ENCODE measurements around the gene TMEM165. TPM values are rescaled to one million over a fixed set of nuclear protein-coding genes. Genes with fewer than 3 reads are reported as not detected.

Gene TMEM165
- total and polyA plus RNA-seq, 5 donors: 45.3 to 89.9 (median 49.2) TPM

- peaks cover 1% of the 10 kb centered on the region for H3K4me1 ChIP-seq (ENCODE audit: control insufficient read depth, insufficient read depth, low read length)
- 97% methylated on average over 2 of the region's 2 CpGs for WGBS
- H3K27me3 ChIP-seq (ENCODE audit: control insufficient read depth, insufficient read depth): no peaks in the 10 kb centered on the region
- no peak overlapping the region for H3K27ac ChIP-seq (ENCODE audit: low read length)
- ATAC-seq: no peak
- no peak overlapping the region for H3K4me3 ChIP-seq (ENCODE audit: low read length)
- no peaks in the 10 kb centered on the region for H3K9me3 ChIP-seq (ENCODE audit: control insufficient read depth, low read length)
- DNase-seq: no peak
- intact Hi-C loops (cut with DNase I): no loop called here
Observed at GRCh38 chr4:55406545-55406944, 10.8 kb downstream of the TMEM165 start.

- H3K27me3 ChIP-seq (ENCODE audit: control insufficient read depth, insufficient read depth): no peaks in the 10 kb centered on the region
- peaks cover 1% of the 10 kb centered on the region for H3K4me1 ChIP-seq (ENCODE audit: control insufficient read depth, insufficient read depth, low read length)
- ATAC-seq (no peak), DNase-seq (no peak)
- intact Hi-C loops (cut with DNase I): no loop called here
- no peaks in the 10 kb centered on the region for H3K9me3 ChIP-seq (ENCODE audit: control insufficient read depth, low read length)
- WGBS: 96% methylated on average over 3 of the region's 3 CpGs
- H3K4me3 ChIP-seq (ENCODE audit: low read length): no peak overlapping the region
- H3K27ac ChIP-seq (ENCODE audit: low read length): no peak overlapping the region
Observed at GRCh38 chr4:55407119-55407518, 11.4 kb downstream of the TMEM165 start.

GRCh38 chr4:55407764-55408163, 12.0 kb downstream of the TMEM165 start:
- Histone ChIP-seq H3K27me3 (ENCODE audit: control insufficient read depth, insufficient read depth) (no peaks in the 10 kb centered on the region), H3K27ac (ENCODE audit: low read length) (no peak overlapping the region), H3K9me3 (ENCODE audit: control insufficient read depth, low read length) (no peaks in the 10 kb centered on the region), H3K4me3 (ENCODE audit: low read length) (no peak overlapping the region), H3K4me1 (ENCODE audit: control insufficient read depth, insufficient read depth, low read length) (peaks cover 1% of the 10 kb centered on the region)
- ATAC-seq: no peak
- no peak for DNase-seq
- 84% methylated on average over 3 of the region's 3 CpGs for WGBS
- intact Hi-C loops (cut with DNase I): no loop called here

- ATAC-seq: peak; percentile 59 to 65
- intact Hi-C loops (cut with DNase I): no loop called here
Observed at GRCh38 chr4:55409468-55410171, 13.9 kb downstream of the TMEM165 start.

GRCh38 chr4:55410431-55410830, 14.7 kb downstream of the TMEM165 start:
- no peak for DNase-seq
- no peak overlapping the region for H3K4me3 ChIP-seq (ENCODE audit: low read length)
- 80% methylated on average over 8 of the region's 8 CpGs for WGBS
- intact Hi-C loops (cut with DNase I): no loop called here
- ATAC-seq: no peak
- peaks cover 1% of the 10 kb centered on the region for H3K4me1 ChIP-seq (ENCODE audit: control insufficient read depth, insufficient read depth, low read length)
- H3K27ac ChIP-seq (ENCODE audit: low read length): no peak overlapping the region
- H3K9me3 ChIP-seq (ENCODE audit: control insufficient read depth, low read length): no peaks in the 10 kb centered on the region
- no peaks in the 10 kb centered on the region for H3K27me3 ChIP-seq (ENCODE audit: control insufficient read depth, insufficient read depth)

More at GRCh38 chr4:55409468-55410171, 13.9 kb downstream of the TMEM165 start:
- no peak overlapping the region for H3K4me3 ChIP-seq (ENCODE audit: low read length)
- no peaks in the 10 kb centered on the region for H3K9me3 ChIP-seq (ENCODE audit: control insufficient read depth, low read length)
- 29% methylated on average over 10 of the region's 10 CpGs for WGBS
- no peak for DNase-seq
- peaks cover 1% of the 10 kb centered on the region for H3K4me1 ChIP-seq (ENCODE audit: control insufficient read depth, insufficient read depth, low read length)
- H3K27ac ChIP-seq (ENCODE audit: low read length): peak overlapping the region; percentile 41
- no peaks in the 10 kb centered on the region for H3K27me3 ChIP-seq (ENCODE audit: control insufficient read depth, insufficient read depth)

- Histone ChIP-seq H3K4me3 (ENCODE audit: low read length) (no peak overlapping the region), H3K4me1 (ENCODE audit: control insufficient read depth, insufficient read depth, low read length) (peaks cover 2% of the 10 kb centered on the region), H3K27ac (ENCODE audit: low read length) (no peak overlapping the region), H3K9me3 (ENCODE audit: control insufficient read depth, low read length) (no peaks in the 10 kb centered on the region), H3K27me3 (ENCODE audit: control insufficient read depth, insufficient read depth) (no peaks in the 10 kb centered on the region)
- DNase-seq (no peak), ATAC-seq (no peak)
- intact Hi-C loops (cut with DNase I): no loop called here
- WGBS: 92% methylated on average over 6 of the region's 6 CpGs
Observed at GRCh38 chr4:55411621-55412020, 15.9 kb downstream of the TMEM165 start.

- ATAC-seq (no peak), DNase-seq (no peak)
- WGBS: 75% methylated on average over 3 of the region's 3 CpGs
- Histone ChIP-seq H3K4me3 (ENCODE audit: low read length) (no peak overlapping the region), H3K27me3 (ENCODE audit: control insufficient read depth, insufficient read depth) (no peaks in the 10 kb centered on the region), H3K9me3 (ENCODE audit: control insufficient read depth, low read length) (no peaks in the 10 kb centered on the region), H3K4me1 (ENCODE audit: control insufficient read depth, insufficient read depth, low read length) (peaks cover 1% of the 10 kb centered on the region), H3K27ac (ENCODE audit: low read length) (no peak overlapping the region)
- intact Hi-C loops (cut with DNase I): no loop called here
Observed at GRCh38 chr4:55416176-55416575, 20.4 kb downstream of the TMEM165 start.

GRCh38 chr4:55424791-55425190, 29.0 kb downstream of the TMEM165 start:
- DNase-seq (no peak), ATAC-seq (no peak)
- no peaks in the 10 kb centered on the region for H3K9me3 ChIP-seq (ENCODE audit: control insufficient read depth, low read length)
- no peak overlapping the region for H3K4me3 ChIP-seq (ENCODE audit: low read length)
- H3K4me1 ChIP-seq (ENCODE audit: control insufficient read depth, insufficient read depth, low read length): peaks cover 1% of the 10 kb centered on the region
- intact Hi-C loops (cut with DNase I): no loop called here
- H3K27me3 ChIP-seq (ENCODE audit: control insufficient read depth, insufficient read depth): no peaks in the 10 kb centered on the region
- H3K27ac ChIP-seq (ENCODE audit: low read length): no peak overlapping the region
- WGBS: 86% methylated on average over 3 of the region's 3 CpGs

- Histone ChIP-seq H3K27ac (ENCODE audit: low read length) (no peak overlapping the region), H3K4me1 (ENCODE audit: control insufficient read depth, insufficient read depth, low read length) (no peaks in the 10 kb centered on the region), H3K9me3 (ENCODE audit: control insufficient read depth, low read length) (no peaks in the 10 kb centered on the region), H3K27me3 (ENCODE audit: control insufficient read depth, insufficient read depth) (no peaks in the 10 kb centered on the region), H3K4me3 (ENCODE audit: low read length) (no peak overlapping the region)
- intact Hi-C loops (cut with DNase I): no loop called here
- WGBS: 69% methylated on average over 6 of the region's 6 CpGs
- DNase-seq (no peak), ATAC-seq (no peak)
Observed at GRCh38 chr4:55431710-55432336, 36.1 kb downstream of the TMEM165 start.

- intact Hi-C loops (cut with DNase I): no loop called here
- WGBS: 34% methylated on average over 3 of the region's 3 CpGs
- H3K27me3 ChIP-seq (ENCODE audit: control insufficient read depth, insufficient read depth): no peaks in the 10 kb centered on the region
- no peak overlapping the region for H3K4me3 ChIP-seq (ENCODE audit: low read length)
- ATAC-seq (peak; percentile 28 to 38), DNase-seq (no peak)
- no peaks in the 10 kb centered on the region for H3K9me3 ChIP-seq (ENCODE audit: control insufficient read depth, low read length)
- H3K27ac ChIP-seq (ENCODE audit: low read length): no peak overlapping the region
- H3K4me1 ChIP-seq (ENCODE audit: control insufficient read depth, insufficient read depth, low read length): no peaks in the 10 kb centered on the region
Observed at GRCh38 chr4:55435141-55435841, 39.5 kb downstream of the TMEM165 start.

GRCh38 chr4:55437356-55437796, 41.6 kb downstream of the TMEM165 start:
- no peaks in the 10 kb centered on the region for H3K4me1 ChIP-seq (ENCODE audit: control insufficient read depth, insufficient read depth, low read length)
- H3K9me3 ChIP-seq (ENCODE audit: control insufficient read depth, low read length): no peaks in the 10 kb centered on the region
- DNase-seq (no peak), ATAC-seq (peak in 1 of 2 donors; percentile 34)
- WGBS: 84% methylated on average over 5 of the region's 5 CpGs
- no peak overlapping the region for H3K27ac ChIP-seq (ENCODE audit: low read length)
- intact Hi-C loops (cut with DNase I): no loop called here
- no peak overlapping the region for H3K4me3 ChIP-seq (ENCODE audit: low read length)
- H3K27me3 ChIP-seq (ENCODE audit: control insufficient read depth, insufficient read depth): no peaks in the 10 kb centered on the region

All from right cardiac atrium (tissue), 5 donors.